Measurements from ENCODE around the gene FBLL1.

The FBLL1 gene

GRCh38 chr5:168562279-168562678, 33.2 kb downstream of the FBLL1 start:
- TF ChIP-seq FOXP2 (optimal IDR thresholded peaks at IDR 0.05; ENCODE audit: borderline replicate concordance, extremely low read depth, extremely low read length, insufficient read depth) (no peak), TAF1 (IDR thresholded peaks at IDR 0.05; ENCODE audit: borderline replicate concordance, insufficient read depth, low read length) (no peak), POLR2AphosphoS5 (IDR thresholded peaks at IDR 0.05; ENCODE audit: low read depth, low read length) (no peak), SIN3A (IDR thresholded peaks at IDR 0.05; ENCODE audit: borderline replicate concordance, insufficient read depth, low read length) (no peak)
- TF ChIP-seq, protein P1, sequence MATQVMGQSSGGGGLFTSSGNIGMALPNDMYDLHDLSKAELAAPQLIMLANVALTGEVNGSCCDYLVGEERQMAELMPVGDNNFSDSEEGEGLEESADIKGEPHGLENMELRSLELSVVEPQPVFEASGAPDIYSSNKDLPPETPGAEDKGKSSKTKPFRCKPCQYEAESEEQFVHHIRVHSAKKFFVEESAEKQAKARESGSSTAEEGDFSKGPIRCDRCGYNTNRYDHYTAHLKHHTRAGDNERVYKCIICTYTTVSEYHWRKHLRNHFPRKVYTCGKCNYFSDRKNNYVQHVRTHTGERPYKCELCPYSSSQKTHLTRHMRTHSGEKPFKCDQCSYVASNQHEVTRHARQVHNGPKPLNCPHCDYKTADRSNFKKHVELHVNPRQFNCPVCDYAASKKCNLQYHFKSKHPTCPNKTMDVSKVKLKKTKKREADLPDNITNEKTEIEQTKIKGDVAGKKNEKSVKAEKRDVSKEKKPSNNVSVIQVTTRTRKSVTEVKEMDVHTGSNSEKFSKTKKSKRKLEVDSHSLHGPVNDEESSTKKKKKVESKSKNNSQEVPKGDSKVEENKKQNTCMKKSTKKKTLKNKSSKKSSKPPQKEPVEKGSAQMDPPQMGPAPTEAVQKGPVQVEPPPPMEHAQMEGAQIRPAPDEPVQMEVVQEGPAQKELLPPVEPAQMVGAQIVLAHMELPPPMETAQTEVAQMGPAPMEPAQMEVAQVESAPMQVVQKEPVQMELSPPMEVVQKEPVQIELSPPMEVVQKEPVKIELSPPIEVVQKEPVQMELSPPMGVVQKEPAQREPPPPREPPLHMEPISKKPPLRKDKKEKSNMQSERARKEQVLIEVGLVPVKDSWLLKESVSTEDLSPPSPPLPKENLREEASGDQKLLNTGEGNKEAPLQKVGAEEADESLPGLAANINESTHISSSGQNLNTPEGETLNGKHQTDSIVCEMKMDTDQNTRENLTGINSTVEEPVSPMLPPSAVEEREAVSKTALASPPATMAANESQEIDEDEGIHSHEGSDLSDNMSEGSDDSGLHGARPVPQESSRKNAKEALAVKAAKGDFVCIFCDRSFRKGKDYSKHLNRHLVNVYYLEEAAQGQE (IDR thresholded peaks at IDR 0.05; ENCODE audit: insufficient read depth in 1 of 2, low read depth in 2 of 2, low read length in 2 of 2) = no peak

DNA sequence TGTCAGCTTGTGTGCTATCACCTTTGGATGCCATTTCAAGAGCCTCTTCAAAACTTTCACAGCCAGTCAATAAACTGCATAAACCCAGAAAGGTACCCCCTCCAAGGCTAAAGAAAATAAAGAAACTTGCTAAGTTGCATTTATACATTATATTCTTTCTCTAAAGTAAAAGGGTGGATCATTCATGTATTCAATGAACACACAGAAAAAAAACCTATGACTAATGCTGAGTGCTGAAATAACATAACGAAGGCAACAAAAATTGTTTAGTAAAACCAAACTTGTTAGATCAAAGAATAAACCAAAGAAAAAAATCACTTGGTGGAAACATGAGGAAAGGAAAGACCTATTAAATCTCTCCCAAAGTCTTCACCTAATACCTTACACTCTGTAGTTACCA, 34.9 kb downstream of the FBLL1 start:
- TF ChIP-seq, protein P1 (IDR thresholded peaks at IDR 0.05; ENCODE audit: insufficient read depth in 1 of 2, low read depth in 2 of 2, low read length in 2 of 2) = no peak
- TF ChIP-seq TAF1 (IDR thresholded peaks at IDR 0.05; ENCODE audit: borderline replicate concordance, insufficient read depth, low read length) (no peak), FOXP2 (optimal IDR thresholded peaks at IDR 0.05; ENCODE audit: borderline replicate concordance, extremely low read depth, extremely low read length, insufficient read depth) (no peak), POLR2AphosphoS5 (IDR thresholded peaks at IDR 0.05; ENCODE audit: low read depth, low read length) (no peak), SIN3A (IDR thresholded peaks at IDR 0.05; ENCODE audit: borderline replicate concordance, insufficient read depth, low read length) (no peak)

GRCh38 chr5:168568738-168569137, 39.6 kb downstream of the FBLL1 start:
- TF ChIP-seq FOXP2 (optimal IDR thresholded peaks at IDR 0.05; ENCODE audit: borderline replicate concordance, extremely low read depth, extremely low read length, insufficient read depth) = no peak
- TF ChIP-seq TAF1 (IDR thresholded peaks at IDR 0.05; ENCODE audit: borderline replicate concordance, insufficient read depth, low read length) = no peak
- no peak for TF ChIP-seq SIN3A (IDR thresholded peaks at IDR 0.05; ENCODE audit: borderline replicate concordance, insufficient read depth, low read length)
- TF ChIP-seq, protein P1 (IDR thresholded peaks at IDR 0.05; ENCODE audit: insufficient read depth in 1 of 2, low read depth in 2 of 2, low read length in 2 of 2) = no peak
- TF ChIP-seq POLR2AphosphoS5 (IDR thresholded peaks at IDR 0.05; ENCODE audit: low read depth, low read length) = no peak

- TF ChIP-seq POLR2AphosphoS5 (IDR thresholded peaks at IDR 0.05; ENCODE audit: low read depth, low read length) = no peak
- no peak for TF ChIP-seq TAF1 (IDR thresholded peaks at IDR 0.05; ENCODE audit: borderline replicate concordance, insufficient read depth, low read length)
- no peak for TF ChIP-seq SIN3A (IDR thresholded peaks at IDR 0.05; ENCODE audit: borderline replicate concordance, insufficient read depth, low read length)
- TF ChIP-seq, protein P1 (IDR thresholded peaks at IDR 0.05; ENCODE audit: insufficient read depth in 1 of 2, low read depth in 2 of 2, low read length in 2 of 2) = no peak
- TF ChIP-seq FOXP2 (optimal IDR thresholded peaks at IDR 0.05; ENCODE audit: borderline replicate concordance, extremely low read depth, extremely low read length, insufficient read depth) = no peak
These were observed 41.6 kb downstream of the FBLL1 start for GRCh38 chr5:168570490-168571328.
